A549 (cell line): Measurements from ENCODE around the gene RAD50.

Source experiments
- CEBPB ChIP-seq, 2 experiments: fragments of >200 bp in 1 of 2; sonication (Bioruptor Twin) in 1 of 2; formaldehyde crosslinking in 1 of 2; IDR thresholded peaks; 2 replicates each; pipeline ENCODE4 v1.6.1; 2012 to 2016
- CHD2 ChIP-seq: fragments of 150-350 bp; IDR thresholded peaks from 2 replicates; pipeline ENCODE4 v1.6.1; 2014; ENCODE audit warnings: low read length; ENCODE audit not compliant: partially characterized antibody
- CTCF ChIP-seq: fragments of >200 bp; sonication (Bioruptor Twin); formaldehyde crosslinking; IDR thresholded peaks from 3 replicates; pipeline ENCODE4 v1.5.1; 2016
- POLR2A ChIP-seq: IDR thresholded peaks from 2 replicates; pipeline ENCODE4 v1.6.1; 2012; ENCODE audit warnings: mild to moderate bottlenecking, low read length
- POLR2AphosphoS2 ChIP-seq: conservative IDR thresholded peaks from 2 replicates; pipeline ENCODE4 v1.6.1; 2012; ENCODE audit warnings: low read length, improper control_type of control experiment, inconsistent platforms
- RAD21 ChIP-seq, 2 experiments: fragments of >200 bp in 1 of 2; sonication (Bioruptor Twin) in 1 of 2; formaldehyde crosslinking in 1 of 2; IDR thresholded peaks in 1 of 2; conservative IDR thresholded peaks in 1 of 2; 2 replicates in 1 of 2; 3 replicates in 1 of 2; pipeline ENCODE4 v1.6.1; 2012 to 2018; ENCODE audit warnings: inconsistent platforms in 1 of 2
- RCOR1 ChIP-seq: fragments of 150-350 bp; IDR thresholded peaks from 2 replicates; pipeline ENCODE4 v1.6.1; 2014; ENCODE audit warnings: antibody characterized with exemption, low read length, low read depth
- REST ChIP-seq: fragments of 200-600 bp; sonication (generic); IDR thresholded peaks from 2 replicates; pipeline ENCODE4 v1.6.1; 2016; ENCODE audit warnings: antibody characterized with exemption, mild to moderate bottlenecking, moderate library complexity
- RFX5 ChIP-seq: fragments of 450-650 bp; IDR thresholded peaks from 2 replicates; pipeline ENCODE4 v1.7.1; 2014; ENCODE audit warnings: antibody characterized with exemption, mild to moderate bottlenecking, moderate library complexity
- TF ChIP-seq, protein P1 (sequence below): IDR thresholded peaks from 2 replicates; pipeline ENCODE4 v1.6.1; 2012

DNA sequence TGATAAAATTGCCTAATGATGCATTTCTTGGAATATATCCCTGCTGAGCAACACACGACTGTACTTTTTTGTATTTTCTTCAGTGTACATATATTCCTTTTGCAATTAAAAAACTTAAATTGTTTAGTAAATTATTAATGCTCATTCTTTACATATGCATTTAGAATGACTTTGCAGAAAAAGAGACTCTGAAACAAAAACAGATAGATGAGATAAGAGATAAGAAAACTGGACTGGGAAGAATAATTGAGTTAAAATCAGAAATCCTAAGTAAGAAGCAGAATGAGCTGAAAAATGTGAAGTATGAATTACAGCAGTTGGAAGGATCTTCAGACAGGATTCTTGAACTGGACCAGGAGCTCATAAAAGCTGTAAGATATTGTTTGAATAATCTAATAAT, 32.7 kb downstream of the RAD50 start:
- no peak for TF ChIP-seq CHD2
- TF ChIP-seq POLR2AphosphoS2, result no peak
- no peak for TF ChIP-seq RCOR1
- TF ChIP-seq, protein P1, sequence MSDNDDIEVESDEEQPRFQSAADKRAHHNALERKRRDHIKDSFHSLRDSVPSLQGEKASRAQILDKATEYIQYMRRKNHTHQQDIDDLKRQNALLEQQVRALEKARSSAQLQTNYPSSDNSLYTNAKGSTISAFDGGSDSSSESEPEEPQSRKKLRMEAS, result no peak
- TF ChIP-seq CTCF, result no peak
- TF ChIP-seq REST, result no peak
- TF ChIP-seq CEBPB (IDR thresholded peaks at IDR 0.05), result no peak
- no peak for TF ChIP-seq RAD21 (conservative IDR thresholded peaks at IDR 0.05 in 1 of 2, IDR thresholded peaks at IDR 0.05 in 1 of 2)
- TF ChIP-seq RFX5, result no peak
- no peak for TF ChIP-seq POLR2A
